Activated CD8-positive, alpha-beta T cell treated with anti-CD3 and anti-CD28 coated beads, Interleukin-2, amount 10 ng/mL, durations not matched to agents 7 days and 5 days (primary cell): ENCODE data around the gene BRD4. TPM values are rescaled to one million over a fixed set of nuclear protein-coding genes. Genes with fewer than 3 reads are reported as not detected.

Experiments
- ATAC-seq: fragments of 150-1000 bp; cut with Tn5 transposase; one replicate; pipeline ENCODE4 v1.10.0; 2021; ENCODE audit warnings: moderate library complexity
- CTCF ChIA-PET: fragments of 350-600 bp; sonication (Branson Sonifier 250); formaldehyde crosslinking; loops from one replicate; lab custom pipeline; 2021; ENCODE audit warnings: antibody characterized with exemption; lab: Charles Lee
- POLR2A ChIA-PET: fragments of 350-600 bp; sonication (Branson Sonifier 250); formaldehyde crosslinking; loops from one replicate; lab custom pipeline; 2021; ENCODE audit warnings: antibody characterized with exemption; lab: Charles Lee
- DNase-seq: peaks from one replicate; pipeline ENCODE4 v3.0.0-alpha.2; 2020
- H3K27ac Mint-ChIP-seq: one replicate; pipeline ENCODE4 v1.8.0; 2021; ENCODE audit warnings: mild to moderate bottlenecking, mixed read lengths
- H3K27me3 Mint-ChIP-seq: one replicate; pipeline ENCODE4 v1.8.0; 2021; ENCODE audit warnings: low read depth, mixed read lengths
- H3K36me3 Mint-ChIP-seq: one replicate; pipeline ENCODE4 v1.8.0; 2021; ENCODE audit warnings: low read depth, mixed read lengths
- H3K4me1 Mint-ChIP-seq: one replicate; pipeline ENCODE4 v1.8.0; 2021; ENCODE audit warnings: low read depth, mixed read lengths
- H3K4me3 Mint-ChIP-seq: one replicate; pipeline ENCODE4 v1.8.0; 2021; ENCODE audit warnings: mild to moderate bottlenecking, mixed read lengths
- H3K9me3 Mint-ChIP-seq: one replicate; pipeline ENCODE4 v1.8.0; 2022; ENCODE audit warnings: mixed read lengths; ENCODE audit not compliant: insufficient read depth
- total RNA-seq, 2 experiments: library from RNA; stranded (reverse); gene quantifications; one replicate each; pipeline ENCODE4 v1.2.3, GENCODE V29; 2021

Gene BRD4
- 100 to 1,000 TPM; 102 to 108 TPM for total RNA-seq

DNA sequence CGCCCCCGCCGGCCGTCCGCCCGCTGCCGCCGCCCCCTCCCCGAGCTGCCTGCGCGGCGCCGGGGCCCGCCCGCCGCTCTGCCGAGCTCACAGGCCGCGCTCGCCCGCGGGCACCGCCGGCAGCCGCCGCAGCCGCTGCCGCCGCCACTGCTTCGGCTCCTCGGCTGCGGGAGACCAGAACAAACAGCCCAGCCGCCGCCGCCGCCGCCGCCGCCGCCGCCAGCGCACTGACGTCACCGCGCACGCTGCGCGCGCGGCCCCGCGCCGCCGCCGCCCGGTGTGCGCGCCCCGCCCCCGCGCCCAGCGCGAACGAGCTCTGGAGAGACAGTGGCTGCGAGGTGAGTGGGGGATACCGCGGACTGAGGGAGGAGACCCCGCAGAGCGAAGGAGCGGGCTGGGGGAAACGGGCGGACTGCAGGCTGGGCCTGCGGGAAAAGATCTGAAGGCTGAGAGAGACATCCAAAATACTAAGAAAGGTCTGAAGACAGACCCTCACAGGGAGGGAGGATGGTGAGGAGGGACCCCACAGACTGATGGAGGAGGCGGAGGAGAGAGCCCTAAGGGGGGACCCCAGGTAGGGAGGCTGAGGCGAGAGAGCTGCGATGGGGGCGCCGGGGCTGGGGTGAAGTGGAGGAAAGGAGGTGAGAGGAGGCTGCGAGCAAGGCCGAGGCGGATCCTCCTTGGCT lies at the start of gene BRD4:
BRD4 (minus strand) TSS at position 229 of the 686 bp plus-strand sequence. CDS start 59,440 bp downstream, outside the sequence.
- H3K4me1 Mint-ChIP-seq, result peaks cover 38% of the 10 kb centered on the region
- ATAC-seq, result peak; percentile 73
- ChIA-PET CTCF (interaction anchor here (1.2 to 1.3 kb wide), 2 partner anchors 46 to 87 kb away, joined by 4 to 5 read pairs; partner anchors contain the start of gene AKAP8L), POLR2A (interaction anchor here (0.6 to 2.1 kb wide), 6 partner anchors 12 to 182 kb away, joined by 3 to 12 read pairs (median 6); partner anchors contain the start of gene AKAP8L)
- H3K27ac Mint-ChIP-seq, result peak within 1 kb of the TSS; percentile 94
- peak within 1 kb of the TSS; percentile 94 for H3K4me3 Mint-ChIP-seq
- peak; percentile 77 for DNase-seq
- no peaks in the 10 kb centered on the region for H3K9me3 Mint-ChIP-seq
- H3K27me3 Mint-ChIP-seq, result no peaks in the 10 kb centered on the region
- H3K36me3 Mint-ChIP-seq, result peaks cover 19% of the 10 kb centered on the region

GRCh38 chr19:15381864-15382263 lies 49.5 kb upstream of the BRD4 start:
- CTCF ChIA-PET, result interaction anchor here (0.9 kb wide), 1 partner anchor 38 kb away, joined by 3 read pairs; no protein-coding TSS in a partner anchor
- H3K36me3 Mint-ChIP-seq, result peaks cover 30% of the 10 kb centered on the region
- DNase-seq, result no peak
- no peak overlapping the region for H3K4me3 Mint-ChIP-seq
- no peaks in the 10 kb centered on the region for H3K9me3 Mint-ChIP-seq
- ATAC-seq, result no peak
- H3K4me1 Mint-ChIP-seq, result peaks cover 29% of the 10 kb centered on the region
- POLR2A ChIA-PET, result no interaction called here
- H3K27me3 Mint-ChIP-seq, result no peaks in the 10 kb centered on the region
- H3K27ac Mint-ChIP-seq, result peak overlapping the region; percentile 3

GRCh38 chr19:15381429-15381828 lies 49.1 kb upstream of the BRD4 start:
- DNase-seq (no peak), ATAC-seq (no peak)
- no peaks in the 10 kb centered on the region for H3K9me3 Mint-ChIP-seq
- no peaks in the 10 kb centered on the region for H3K27me3 Mint-ChIP-seq
- peaks cover 31% of the 10 kb centered on the region for H3K36me3 Mint-ChIP-seq
- H3K27ac Mint-ChIP-seq, result peak overlapping the region; percentile 3
- H3K4me3 Mint-ChIP-seq, result no peak overlapping the region
- ChIA-PET POLR2A (no interaction called here), CTCF (no interaction called here)
- peaks cover 33% of the 10 kb centered on the region for H3K4me1 Mint-ChIP-seq

- no peaks in the 10 kb centered on the region for H3K9me3 Mint-ChIP-seq
- peaks cover 30% of the 10 kb centered on the region for H3K36me3 Mint-ChIP-seq
- ChIA-PET CTCF (interaction anchor here (0.9 to 6.5 kb wide), 8 partner anchors 17 to 175 kb away, joined by 3 to 53 read pairs (median 4); partner anchors contain the start of gene AKAP8L), POLR2A (interaction anchor here (0.6 to 3.6 kb wide), 9 partner anchors 15 to 859 kb away, joined by 3 to 44 read pairs (median 3); partner anchors contain the start of gene AKAP8L)
- H3K4me3 Mint-ChIP-seq, result peak overlapping the region; percentile 96
- DNase-seq (no peak), ATAC-seq (peak; percentile 43)
- H3K27ac Mint-ChIP-seq, result peak overlapping the region; percentile 99
- H3K27me3 Mint-ChIP-seq, result no peaks in the 10 kb centered on the region
- peaks cover 35% of the 10 kb centered on the region for H3K4me1 Mint-ChIP-seq
Observed at GRCh38 chr19:15379999-15380647, 47.8 kb upstream of the BRD4 start.

DNA sequence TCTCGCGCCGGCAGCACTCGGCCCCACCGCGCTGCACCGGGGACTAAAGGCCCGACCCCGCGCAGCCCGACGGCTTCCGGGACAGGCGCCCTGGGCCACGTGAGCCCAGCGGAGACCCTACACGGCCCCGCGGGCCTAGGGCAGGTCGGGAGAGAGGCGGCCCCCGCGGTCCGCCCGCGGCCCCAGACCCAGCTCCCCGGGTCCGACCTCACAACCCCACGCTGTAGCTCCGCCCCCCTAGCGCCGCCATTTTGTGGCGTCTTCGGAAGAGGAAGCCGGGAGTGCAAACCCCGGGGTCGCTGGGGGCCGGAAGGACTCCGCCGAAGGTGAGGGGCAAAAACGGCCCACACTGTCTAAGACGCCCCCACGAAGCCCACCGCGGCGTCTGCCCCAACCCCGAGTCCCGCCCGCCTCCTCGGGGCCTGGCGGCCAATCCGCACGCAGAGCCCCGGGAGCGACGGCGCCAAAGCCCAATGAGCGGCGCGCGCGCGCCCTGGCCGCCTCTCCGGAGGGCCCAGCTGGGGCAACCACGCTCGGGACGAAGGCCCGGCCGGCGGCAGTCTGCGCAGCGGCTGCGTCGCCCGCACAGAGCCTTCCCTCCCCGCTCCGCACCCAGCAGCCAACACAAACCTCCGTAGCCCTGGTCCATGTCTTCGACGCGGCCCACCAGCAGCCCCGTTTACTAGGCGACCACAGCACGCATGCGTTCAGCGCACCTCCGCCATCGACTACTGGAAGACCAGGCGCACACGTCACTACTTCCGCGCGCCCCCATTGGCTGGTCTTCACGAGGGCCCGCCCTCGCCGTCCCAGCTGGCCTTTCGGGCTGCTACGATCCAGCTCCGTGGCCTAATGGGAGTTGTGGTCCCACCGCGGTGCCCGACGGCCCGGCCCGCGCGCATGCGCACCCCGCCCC lies 47.0 kb upstream of the BRD4 start, which contains the start of gene AKAP8:
AKAP8 (minus strand) TSS at position 705 of the 916 bp plus-strand sequence; CDS start at position 649, 56 bp downstream.
- ChIA-PET CTCF (interaction anchor here (0.9 to 6.5 kb wide), 14 partner anchors 17 to 202 kb away, joined by 3 to 53 read pairs (median 4); partner anchors contain the start of genes AKAP8L and BRD4), POLR2A (interaction anchor here (0.5 to 3.6 kb wide), 20 partner anchors 10 to 858 kb away, joined by 3 to 44 read pairs (median 3); partner anchors contain the start of genes AKAP8L and BRD4)
- Mint-ChIP-seq H3K4me3 (peak within 1 kb of the TSS; percentile 96), H3K27me3 (no peaks in the 10 kb centered on the region), H3K9me3 (no peaks in the 10 kb centered on the region), H3K36me3 (peaks cover 30% of the 10 kb centered on the region), H3K27ac (peak within 1 kb of the TSS; percentile 99), H3K4me1 (peaks cover 36% of the 10 kb centered on the region)
- ATAC-seq (peak; percentile 88), DNase-seq (peak; percentile 98)

GRCh38 chr19:15378534-15379082 lies 46.3 kb upstream of the BRD4 start:
- CTCF ChIA-PET, result interaction anchor here (1.3 to 6.5 kb wide), 8 partner anchors 39 to 201 kb away, joined by 3 to 53 read pairs (median 6); partner anchors contain the start of genes AKAP8L and BRD4
- Mint-ChIP-seq H3K4me1 (peaks cover 38% of the 10 kb centered on the region), H3K9me3 (no peaks in the 10 kb centered on the region), H3K4me3 (peak overlapping the region; percentile 96), H3K27ac (peak overlapping the region; percentile 99), H3K27me3 (no peaks in the 10 kb centered on the region), H3K36me3 (peaks cover 33% of the 10 kb centered on the region)
- DNase-seq, result peak; percentile 69
- POLR2A ChIA-PET, result interaction anchor here (0.6 to 3.6 kb wide), 14 partner anchors 11 to 177 kb away, joined by 3 to 44 read pairs (median 4); partner anchors contain the start of genes AKAP8L and BRD4
- peak; percentile 25 for ATAC-seq

- H3K4me3 Mint-ChIP-seq, result no peak overlapping the region
- POLR2A ChIA-PET, result no interaction called here
- H3K27ac Mint-ChIP-seq, result peak overlapping the region; percentile 25
- DNase-seq (no peak), ATAC-seq (no peak)
- no peaks in the 10 kb centered on the region for H3K9me3 Mint-ChIP-seq
- H3K4me1 Mint-ChIP-seq, result peaks cover 22% of the 10 kb centered on the region
- peaks cover 49% of the 10 kb centered on the region for H3K36me3 Mint-ChIP-seq
- H3K27me3 Mint-ChIP-seq, result no peaks in the 10 kb centered on the region
- CTCF ChIA-PET, result interaction anchor here (6.5 kb wide), 1 partner anchor 45 kb away, joined by 53 read pairs; the partner anchor contains the start of gene AKAP8L
Observed at GRCh38 chr19:15374796-15375440, 42.6 kb upstream of the BRD4 start.

DNA sequence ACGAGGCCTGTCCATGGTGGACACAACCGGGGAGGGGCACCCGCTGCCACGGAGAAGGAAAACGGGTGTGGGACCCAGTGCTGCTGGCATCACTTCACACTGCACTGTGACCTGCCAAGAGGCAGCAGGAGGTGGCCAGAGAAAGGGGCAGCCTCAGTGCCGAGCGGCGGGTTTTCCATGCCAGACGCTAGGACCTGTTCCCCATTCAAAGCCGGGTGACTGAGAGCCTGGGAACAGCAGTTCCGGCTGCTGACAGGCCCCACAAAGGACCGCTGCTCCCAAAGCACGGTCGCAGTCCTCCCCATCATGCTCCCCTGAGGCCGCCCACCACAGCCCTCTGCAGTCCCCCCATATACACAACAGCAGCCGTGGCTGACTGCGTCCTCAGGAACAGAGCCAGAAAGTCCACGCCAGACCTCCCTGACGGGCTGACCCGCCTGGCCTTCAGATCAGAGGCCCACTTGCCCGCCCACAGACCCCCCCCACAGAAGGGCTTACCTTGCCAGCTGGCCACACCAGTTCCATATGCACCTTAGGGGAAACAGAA lies 41.8 kb upstream of the BRD4 start:
- no peaks in the 10 kb centered on the region for H3K9me3 Mint-ChIP-seq
- POLR2A ChIA-PET, result no interaction called here
- H3K27me3 Mint-ChIP-seq, result no peaks in the 10 kb centered on the region

DNA sequence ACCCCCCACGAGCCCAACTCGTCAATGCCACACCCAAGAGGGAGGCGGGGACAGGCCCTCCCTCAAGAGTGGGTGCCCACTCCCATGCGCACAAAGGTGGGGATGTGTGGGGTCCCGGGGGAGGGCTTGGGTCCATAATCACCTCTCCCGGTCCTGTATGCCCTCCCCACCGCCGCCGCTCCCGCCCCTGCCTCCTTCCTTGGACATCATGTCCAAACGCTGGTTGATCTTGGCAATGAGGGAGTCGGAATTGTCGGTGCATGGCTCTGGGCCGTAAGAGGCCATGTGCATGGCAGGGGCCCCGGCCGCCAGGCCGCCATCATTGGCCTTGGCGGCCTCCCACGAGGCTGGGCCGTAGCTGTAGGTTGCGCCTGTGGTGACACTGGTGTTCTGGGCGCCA lies 41.3 kb upstream of the BRD4 start:
- ChIA-PET CTCF (no interaction called here), POLR2A (no interaction called here)
- H3K4me1 Mint-ChIP-seq, result peaks cover 22% of the 10 kb centered on the region
- H3K9me3 Mint-ChIP-seq, result no peaks in the 10 kb centered on the region
- H3K27ac Mint-ChIP-seq, result no peak overlapping the region
- no peak for DNase-seq
- peaks cover 53% of the 10 kb centered on the region for H3K36me3 Mint-ChIP-seq
- no peak for ATAC-seq
- no peak overlapping the region for H3K4me3 Mint-ChIP-seq
- H3K27me3 Mint-ChIP-seq, result no peaks in the 10 kb centered on the region

More for the DNA sequence above, 41.8 kb upstream of the BRD4 start:
- peaks cover 50% of the 10 kb centered on the region for H3K36me3 Mint-ChIP-seq
- CTCF ChIA-PET, result no interaction called here
- H3K4me3 Mint-ChIP-seq, result no peak overlapping the region
- H3K27ac Mint-ChIP-seq, result no peak overlapping the region
- no peak for DNase-seq
- H3K4me1 Mint-ChIP-seq, result peaks cover 22% of the 10 kb centered on the region
- no peak for ATAC-seq

GRCh38 chr19:15372891-15373301 lies 40.6 kb upstream of the BRD4 start:
- DNase-seq (no peak), ATAC-seq (no peak)
- Mint-ChIP-seq H3K27me3 (no peaks in the 10 kb centered on the region), H3K4me3 (no peak overlapping the region), H3K27ac (no peak overlapping the region), H3K36me3 (peaks cover 48% of the 10 kb centered on the region), H3K4me1 (peaks cover 16% of the 10 kb centered on the region), H3K9me3 (no peaks in the 10 kb centered on the region)
- CTCF ChIA-PET, result no interaction called here
- POLR2A ChIA-PET, result no interaction called here
